Mucosa of stomach (tissue), 1 donor: Measurements from ENCODE around the gene CREM.

Experiments
- H3K27me3 ChIP-seq: one replicate; pipeline ENCODE4 v1.7.0; 2013; ENCODE audit warnings: mild to moderate bottlenecking, low read length; ENCODE audit not compliant: control insufficient read depth, insufficient read depth
- H3K36me3 ChIP-seq: one replicate; pipeline ENCODE4 v1.7.0; 2013; ENCODE audit warnings: low read length; ENCODE audit not compliant: control insufficient read depth, insufficient read depth
- H3K4me1 ChIP-seq: one replicate; pipeline ENCODE4 v1.7.0; 2013; ENCODE audit warnings: mild to moderate bottlenecking, low read length; ENCODE audit not compliant: control insufficient read depth, insufficient read depth
- H3K4me3 ChIP-seq: one replicate; pipeline ENCODE4 v1.7.0; 2013; ENCODE audit warnings: low read length
- H3K9ac ChIP-seq: one replicate; pipeline ENCODE4 v1.7.0; 2013; ENCODE audit warnings: mild to moderate bottlenecking, low read length, moderate library complexity
- H3K9me3 ChIP-seq: one replicate; pipeline ENCODE4 v1.7.0; 2013; ENCODE audit warnings: mild to moderate bottlenecking, low read length, moderate library complexity; ENCODE audit not compliant: control insufficient read depth
- donor health status: Pancreatic carcinoma.

The CREM gene

DNA sequence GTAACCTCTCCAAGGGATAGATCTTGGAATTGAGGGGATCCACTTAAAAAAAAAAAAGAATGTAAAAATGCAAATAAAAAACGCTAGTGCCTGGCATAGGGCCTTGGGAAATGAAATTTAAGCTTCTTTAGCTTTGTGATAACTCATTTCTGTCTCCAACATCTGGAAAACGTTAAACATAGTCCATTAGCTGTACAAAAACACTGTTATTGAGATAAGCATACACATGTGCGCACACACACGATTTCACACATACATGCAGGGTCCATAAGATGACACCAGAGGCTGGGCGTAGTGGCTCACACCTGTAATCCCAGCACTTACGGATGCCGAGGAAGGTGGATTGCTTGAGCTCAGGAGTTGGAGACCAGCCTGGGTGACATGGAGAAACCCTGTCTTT is 22.8 kb upstream of the CREM start:
- H3K9me3 ChIP-seq, result no peaks in the 10 kb centered on the region
- no peaks in the 10 kb centered on the region for H3K4me1 ChIP-seq
- no peaks in the 10 kb centered on the region for H3K27me3 ChIP-seq
- H3K9ac ChIP-seq, result no peak overlapping the region
- no peaks in the 10 kb centered on the region for H3K36me3 ChIP-seq
- H3K4me3 ChIP-seq, result no peak overlapping the region

- Histone ChIP-seq H3K9me3 (no peaks in the 10 kb centered on the region), H3K27me3 (no peaks in the 10 kb centered on the region), H3K9ac (no peak overlapping the region), H3K4me3 (no peak overlapping the region), H3K36me3 (no peaks in the 10 kb centered on the region), H3K4me1 (no peaks in the 10 kb centered on the region)
Observed at GRCh38 chr10:35112571-35112970, 14.1 kb upstream of the CREM start.

DNA sequence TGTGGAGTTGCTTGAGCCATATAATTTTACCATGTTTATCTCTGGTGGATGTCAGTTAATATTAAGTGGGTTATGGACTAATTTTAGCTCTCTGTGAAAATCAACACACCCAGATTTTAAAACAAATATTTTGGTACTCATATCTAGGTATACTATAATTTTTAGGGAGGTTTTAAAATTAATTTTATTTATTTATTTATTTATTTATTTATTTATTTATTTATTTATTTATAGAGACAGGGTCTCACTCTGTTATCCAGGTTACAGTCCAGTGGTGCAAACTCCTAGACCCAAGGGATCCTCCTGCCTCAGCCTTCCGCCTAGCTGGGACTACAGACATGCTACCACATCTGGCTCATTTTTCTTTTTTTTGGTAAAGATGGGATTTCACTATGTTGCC is 7.3 kb upstream of the CREM start:
- Histone ChIP-seq H3K27me3 (no peaks in the 10 kb centered on the region), H3K9me3 (no peaks in the 10 kb centered on the region), H3K4me1 (no peaks in the 10 kb centered on the region), H3K4me3 (no peak overlapping the region), H3K9ac (no peak overlapping the region), H3K36me3 (no peaks in the 10 kb centered on the region)

DNA sequence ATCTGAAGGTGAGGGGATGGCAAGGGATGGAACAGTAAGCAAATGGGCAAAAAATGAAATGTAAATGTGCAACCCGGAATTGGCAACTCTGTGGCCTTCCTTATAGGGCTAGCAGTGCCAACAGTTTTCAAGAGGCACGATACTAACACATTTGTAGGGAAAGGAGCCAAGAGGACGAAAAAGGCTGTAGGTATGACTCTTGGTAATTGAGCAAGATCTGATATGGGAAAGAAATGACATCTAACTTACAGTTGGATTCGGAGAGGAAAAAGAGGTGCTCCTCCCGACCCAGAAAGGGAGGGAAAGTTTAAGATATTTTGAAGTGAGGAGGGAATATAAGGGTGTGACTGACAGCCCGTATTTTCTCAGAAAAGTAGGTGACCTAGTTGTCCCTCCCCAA is 2.1 kb upstream of the CREM start:
- Histone ChIP-seq H3K36me3 (no peaks in the 10 kb centered on the region), H3K9me3 (no peaks in the 10 kb centered on the region), H3K9ac (no peak overlapping the region), H3K4me3 (no peak overlapping the region), H3K27me3 (no peaks in the 10 kb centered on the region), H3K4me1 (peaks cover 9% of the 10 kb centered on the region)

GRCh38 chr10:35126062-35126529 is 550 bp upstream of the CREM start:
- peaks cover 9% of the 10 kb centered on the region for H3K4me1 ChIP-seq
- H3K9me3 ChIP-seq, result no peaks in the 10 kb centered on the region
- H3K27me3 ChIP-seq, result no peaks in the 10 kb centered on the region
- no peaks in the 10 kb centered on the region for H3K36me3 ChIP-seq
- peak overlapping the region; percentile 63 for H3K9ac ChIP-seq
- peak overlapping the region; percentile 64 for H3K4me3 ChIP-seq

DNA sequence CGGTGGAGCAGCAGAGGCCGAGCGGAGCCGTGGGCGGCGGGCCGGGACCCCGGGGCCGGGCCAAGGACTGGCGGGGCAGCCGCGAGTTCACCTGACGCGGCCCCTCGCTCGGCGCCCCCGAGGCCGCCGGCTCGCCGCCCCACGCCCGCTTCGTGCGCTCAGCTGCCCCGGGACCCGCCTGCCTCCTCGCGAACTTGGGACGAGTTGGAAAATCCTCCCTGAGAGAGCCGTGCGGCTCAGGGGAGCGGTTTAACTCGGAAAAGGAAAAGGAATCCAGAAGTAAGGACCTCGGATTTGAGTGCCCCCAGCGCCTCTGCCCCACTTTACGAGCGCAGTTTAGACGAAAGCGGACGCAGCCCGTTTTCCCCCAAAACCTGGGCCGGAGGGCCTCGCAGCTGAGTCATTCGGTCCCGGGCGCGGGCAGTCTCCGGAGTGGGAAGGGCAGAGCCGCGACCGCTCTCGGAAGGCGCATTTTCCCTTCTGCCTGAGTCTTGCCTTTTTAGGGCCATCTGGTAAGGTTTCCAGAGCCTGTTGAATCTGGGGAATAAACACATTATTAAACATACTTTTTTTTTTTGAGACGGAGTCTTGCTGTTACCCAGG is 744 bp downstream of the CREM start:
- Histone ChIP-seq H3K4me1 (peaks cover 9% of the 10 kb centered on the region), H3K36me3 (no peaks in the 10 kb centered on the region), H3K9ac (peak overlapping the region; percentile 99), H3K9me3 (no peaks in the 10 kb centered on the region), H3K27me3 (no peaks in the 10 kb centered on the region), H3K4me3 (peak overlapping the region; percentile 45)

DNA sequence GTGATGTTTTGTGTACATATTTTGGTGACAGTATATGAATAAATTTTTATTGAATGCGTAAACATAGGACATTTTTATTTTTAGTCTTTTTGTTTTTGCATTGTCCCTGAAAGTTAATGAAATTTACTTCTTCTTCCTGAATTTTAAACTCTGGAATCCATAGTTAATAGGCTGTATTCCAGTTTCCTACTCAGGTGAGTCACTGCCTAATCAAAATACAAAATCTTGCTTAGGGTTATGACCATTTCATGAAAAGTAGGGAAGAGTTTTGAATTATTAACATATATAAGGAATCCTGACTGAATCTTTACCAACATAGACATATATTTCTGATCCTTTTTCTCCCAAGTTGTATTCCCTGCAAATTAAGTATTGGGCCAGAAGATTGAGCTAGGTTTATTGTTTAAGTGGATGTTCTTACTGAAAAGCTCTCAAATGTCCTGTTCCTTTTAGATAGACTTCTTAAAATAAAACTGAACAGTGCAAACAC is 2.6 kb downstream of the CREM start:
- Histone ChIP-seq H3K9ac (no peak overlapping the region), H3K4me3 (no peak overlapping the region)

GRCh38 chr10:35130663-35131062 is 4.0 kb downstream of the CREM start:
- Histone ChIP-seq H3K9me3 (no peaks in the 10 kb centered on the region), H3K4me1 (peaks cover 9% of the 10 kb centered on the region), H3K9ac (no peak overlapping the region), H3K4me3 (no peak overlapping the region), H3K36me3 (no peaks in the 10 kb centered on the region), H3K27me3 (no peaks in the 10 kb centered on the region)

More for the DNA sequence above, 2.6 kb downstream of the CREM start:
- Histone ChIP-seq H3K36me3 (no peaks in the 10 kb centered on the region), H3K4me1 (peaks cover 9% of the 10 kb centered on the region), H3K27me3 (no peaks in the 10 kb centered on the region), H3K9me3 (no peaks in the 10 kb centered on the region)

DNA sequence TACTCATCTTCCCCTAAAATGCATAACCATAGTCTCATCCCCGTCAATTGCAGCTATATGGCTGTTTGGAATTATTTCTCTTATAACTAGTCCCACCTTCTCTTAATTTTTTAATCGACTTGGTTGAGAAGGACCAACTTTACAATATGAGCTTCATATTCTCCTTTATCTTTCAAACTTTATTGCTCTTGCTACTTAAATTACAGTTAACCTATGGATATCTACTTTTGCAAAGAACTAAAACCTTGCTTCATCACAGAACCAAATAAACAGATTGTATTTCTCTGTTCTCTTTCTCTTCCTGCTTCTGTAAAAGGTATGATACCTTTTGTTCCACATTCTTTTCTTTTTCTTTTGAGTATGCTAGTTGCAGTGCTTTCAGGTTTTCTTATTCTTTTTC is 6.1 kb downstream of the CREM start:
- no peaks in the 10 kb centered on the region for H3K9me3 ChIP-seq
- H3K9ac ChIP-seq, result no peak overlapping the region
- H3K4me3 ChIP-seq, result no peak overlapping the region
- H3K36me3 ChIP-seq, result no peaks in the 10 kb centered on the region
- peaks cover 4% of the 10 kb centered on the region for H3K4me1 ChIP-seq
- no peaks in the 10 kb centered on the region for H3K27me3 ChIP-seq

GRCh38 chr10:35133586-35133985 is 6.9 kb downstream of the CREM start:
- no peak overlapping the region for H3K9ac ChIP-seq
- no peaks in the 10 kb centered on the region for H3K9me3 ChIP-seq
- no peaks in the 10 kb centered on the region for H3K27me3 ChIP-seq
- no peaks in the 10 kb centered on the region for H3K36me3 ChIP-seq
- no peaks in the 10 kb centered on the region for H3K4me1 ChIP-seq
- H3K4me3 ChIP-seq, result no peak overlapping the region

- Histone ChIP-seq H3K4me3 (no peak overlapping the region), H3K27me3 (no peaks in the 10 kb centered on the region), H3K36me3 (no peaks in the 10 kb centered on the region), H3K9me3 (no peaks in the 10 kb centered on the region), H3K9ac (no peak overlapping the region), H3K4me1 (no peaks in the 10 kb centered on the region)
Observed at GRCh38 chr10:35135861-35136260, 9.2 kb downstream of the CREM start.

DNA sequence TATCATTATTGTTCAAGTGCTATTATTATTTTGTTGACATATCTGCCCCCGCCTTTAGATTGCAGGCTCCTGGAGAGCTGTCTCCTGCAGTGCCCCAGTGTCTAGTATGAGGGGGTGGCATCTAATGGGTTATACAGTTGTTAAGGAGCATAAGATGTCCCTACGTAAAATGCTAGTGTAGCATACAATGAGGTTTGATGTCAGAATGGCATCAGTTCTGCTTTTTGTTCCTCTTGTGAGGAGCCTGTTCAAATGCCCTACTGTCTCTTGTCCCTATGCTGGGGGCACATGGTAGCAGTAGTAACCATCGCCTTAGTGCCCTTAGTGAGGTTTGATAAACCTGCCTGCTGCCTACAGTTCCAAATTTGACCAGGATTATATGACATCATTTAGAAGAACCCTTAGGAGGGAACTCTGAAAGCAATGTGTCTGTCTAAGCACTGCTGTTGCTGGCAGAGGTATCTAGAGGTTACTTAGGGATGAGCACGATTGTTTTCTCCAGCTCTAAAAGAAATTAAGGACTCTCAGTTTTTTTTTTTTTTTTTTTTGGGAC is 9.7 kb downstream of the CREM start:
- Histone ChIP-seq H3K9me3 (no peaks in the 10 kb centered on the region), H3K4me3 (no peak overlapping the region), H3K4me1 (no peaks in the 10 kb centered on the region)

More for the DNA sequence above, 9.7 kb downstream of the CREM start:
- Histone ChIP-seq H3K27me3 (no peaks in the 10 kb centered on the region), H3K36me3 (no peaks in the 10 kb centered on the region), H3K9ac (no peak overlapping the region)
